HG03039 (cell line): ENCODE measurements around the gene NAA20.
A peak's percentile ranks its signal among the peaks of the same experiment; 100 is the strongest.

Experiments used
- ATAC-seq: cut with Tn5 transposase; IDR thresholded peaks from one replicate; pipeline ENCODE4 v1.9.1; 2021; ENCODE audit warnings: mild to moderate bottlenecking, moderate library complexity; ENCODE audit not compliant: unreplicated experiment

NAA20 gene

GRCh38 chr20:20017844-20018185, 653 bp downstream of the NAA20 start:
- ATAC-seq: no peak

- ATAC-seq: no peak
These were observed 1.2 kb downstream of the NAA20 start for GRCh38 chr20:20018366-20018765.

GRCh38 chr20:20019123-20019522, 2.0 kb downstream of the NAA20 start:
- no peak for ATAC-seq

GRCh38 chr20:20020908-20021307, 3.7 kb downstream of the NAA20 start:
- ATAC-seq: no peak

- ATAC-seq: no peak
These were observed 4.7 kb downstream of the NAA20 start for GRCh38 chr20:20021835-20022234.

- peak; percentile 52 for ATAC-seq
These were observed 5.3 kb downstream of the NAA20 start for GRCh38 chr20:20022498-20022897.

GRCh38 chr20:20023395-20023794, 6.2 kb downstream of the NAA20 start:
- no peak for ATAC-seq

GRCh38 chr20:20024942-20025341, 7.8 kb downstream of the NAA20 start:
- no peak for ATAC-seq

GRCh38 chr20:20027284-20027683, 10.1 kb downstream of the NAA20 start:
- no peak for ATAC-seq

GRCh38 chr20:20031790-20032189, 14.6 kb downstream of the NAA20 start:
- ATAC-seq: no peak

GRCh38 chr20:20034486-20034885, 17.3 kb downstream of the NAA20 start:
- no peak for ATAC-seq

GRCh38 chr20:20036756-20037155, 19.6 kb downstream of the NAA20 start:
- ATAC-seq: no peak

- ATAC-seq: no peak
These were observed 20.8 kb downstream of the NAA20 start for GRCh38 chr20:20037960-20038359.

GRCh38 chr20:20038586-20038985, 21.4 kb downstream of the NAA20 start:
- ATAC-seq: no peak

- no peak for ATAC-seq
These were observed 22.7 kb downstream of the NAA20 start for GRCh38 chr20:20039752-20040387.

GRCh38 chr20:20051767-20052073, 34.6 kb downstream of the NAA20 start:
- ATAC-seq: no peak

- peak; percentile 95 for ATAC-seq
These were observed 35.2 kb downstream of the NAA20 start, which contains the start of the genes CFAP61 and CRNKL1 for GRCh38 chr20:20052074-20052970. Gene CFAP61, plus strand, starts transcription at chr20:20052532. Its CDS starts 4,122 bp downstream, at chr20:20056654. Gene CRNKL1, minus strand, starts transcription at chr20:20052466. Its CDS starts 124 bp downstream, at chr20:20052342.

GRCh38 chr20:20060234-20060998, 43.3 kb downstream of the NAA20 start:
- no peak for ATAC-seq

- ATAC-seq: no peak
These were observed 47.0 kb downstream of the NAA20 start for GRCh38 chr20:20063941-20064702.

- no peak for ATAC-seq
These were observed 48.2 kb downstream of the NAA20 start for GRCh38 chr20:20065361-20065760.
